T-helper 1 cell treated with Interleukin-12 subunit alpha and Interleukin-12 subunit beta and Interleukin-4 antibody, amounts not matched to agents 30 ng/mL and 1 ng/mL, for 36 hours (primary cell): ENCODE results near the gene AMBRA1. TPM values are rescaled to one million over a fixed set of nuclear protein-coding genes. Genes with fewer than 3 reads are reported as not detected.

ENCODE experiments used
- intact Hi-C: fragments of 100-400 bp; cut with micrococcal nuclease; formaldehyde crosslinking; loops from one replicate; pipeline ENCODE4 v1.15.1; 2024
- total RNA-seq: library from RNA; stranded (reverse); gene quantifications from 2 replicates; pipeline ENCODE4 v1.2.3, GENCODE V29; 2022

The AMBRA1 gene
- total RNA-seq, 1 donor from 2014 or later: 41.1 TPM

DNA sequence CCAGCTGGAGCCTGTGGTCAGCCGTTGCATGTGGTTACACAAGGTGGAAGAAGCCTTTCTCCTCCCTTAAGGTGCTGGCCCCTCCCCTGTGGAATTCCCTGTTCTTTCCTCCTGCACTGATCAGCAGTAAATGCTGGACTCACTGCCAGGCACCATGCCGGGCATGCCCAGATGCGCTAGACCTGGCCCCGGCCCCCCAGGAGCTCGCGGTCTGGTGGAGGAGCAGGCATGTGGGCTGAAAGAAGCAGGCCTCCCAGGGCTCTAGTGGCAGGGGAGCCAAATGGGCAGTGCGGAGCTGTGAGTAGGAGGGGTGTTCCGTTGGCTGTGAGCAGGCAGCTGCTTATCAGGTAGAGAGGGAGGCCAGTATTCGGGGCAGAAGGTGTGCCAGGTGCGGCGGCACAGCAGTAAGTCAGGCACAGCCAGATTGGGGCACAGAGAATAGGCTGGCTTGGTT lies 236.3 kb downstream of the AMBRA1 start:
- intact Hi-C loops: no loop called here

DNA sequence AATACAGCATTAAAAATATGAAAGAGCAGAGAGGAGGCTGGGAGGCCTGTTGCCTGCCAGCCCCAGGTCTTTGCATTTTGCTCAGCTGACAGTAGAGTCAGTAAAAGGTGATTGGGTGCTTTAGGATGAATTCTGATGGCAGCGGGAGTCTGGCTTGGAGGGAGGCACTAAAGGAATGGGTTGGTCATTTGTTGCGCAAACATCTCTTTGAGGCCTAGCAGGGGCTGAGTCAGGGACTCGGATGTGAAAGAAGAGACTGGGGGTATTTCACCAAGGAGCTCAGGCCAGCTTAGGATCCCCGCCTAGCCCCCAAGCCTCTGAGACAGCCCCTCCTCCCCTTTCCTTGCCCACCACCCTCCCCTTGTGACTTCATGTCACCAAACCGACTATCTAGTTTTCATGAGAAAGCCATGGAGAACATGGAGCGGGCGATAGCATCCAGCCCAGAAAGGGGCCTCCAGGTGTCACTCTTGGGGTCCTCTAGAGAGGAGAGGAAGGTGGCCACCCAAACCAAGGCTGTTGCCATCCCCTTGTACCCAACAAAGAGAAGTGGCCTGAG lies 236.8 kb downstream of the AMBRA1 start:
- intact Hi-C loops: no loop called here

DNA sequence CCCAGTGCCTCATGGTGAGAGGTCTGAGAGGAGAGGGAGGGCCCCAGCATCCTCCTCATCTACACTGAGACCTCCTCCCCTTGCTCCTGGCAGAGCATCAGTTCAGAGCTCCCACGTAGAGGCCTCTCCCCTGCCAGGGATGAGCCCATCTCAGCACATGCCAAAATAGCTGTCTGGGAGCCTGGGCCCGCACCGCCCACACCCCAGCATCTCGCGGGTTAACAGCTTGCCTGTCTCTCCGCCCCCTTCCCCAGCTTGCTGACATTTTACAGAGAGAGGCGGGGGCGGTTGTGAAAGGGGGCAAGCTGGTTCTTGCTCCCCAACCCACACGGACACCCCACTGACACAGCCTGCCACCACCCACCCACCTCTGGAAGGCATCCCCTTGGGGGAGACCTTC lies 240.1 kb downstream of the AMBRA1 start:
- intact Hi-C loops: loop anchor here (2.0 kb wide), 1 partner anchor 183 kb away; no protein-coding TSS in a partner anchor

DNA sequence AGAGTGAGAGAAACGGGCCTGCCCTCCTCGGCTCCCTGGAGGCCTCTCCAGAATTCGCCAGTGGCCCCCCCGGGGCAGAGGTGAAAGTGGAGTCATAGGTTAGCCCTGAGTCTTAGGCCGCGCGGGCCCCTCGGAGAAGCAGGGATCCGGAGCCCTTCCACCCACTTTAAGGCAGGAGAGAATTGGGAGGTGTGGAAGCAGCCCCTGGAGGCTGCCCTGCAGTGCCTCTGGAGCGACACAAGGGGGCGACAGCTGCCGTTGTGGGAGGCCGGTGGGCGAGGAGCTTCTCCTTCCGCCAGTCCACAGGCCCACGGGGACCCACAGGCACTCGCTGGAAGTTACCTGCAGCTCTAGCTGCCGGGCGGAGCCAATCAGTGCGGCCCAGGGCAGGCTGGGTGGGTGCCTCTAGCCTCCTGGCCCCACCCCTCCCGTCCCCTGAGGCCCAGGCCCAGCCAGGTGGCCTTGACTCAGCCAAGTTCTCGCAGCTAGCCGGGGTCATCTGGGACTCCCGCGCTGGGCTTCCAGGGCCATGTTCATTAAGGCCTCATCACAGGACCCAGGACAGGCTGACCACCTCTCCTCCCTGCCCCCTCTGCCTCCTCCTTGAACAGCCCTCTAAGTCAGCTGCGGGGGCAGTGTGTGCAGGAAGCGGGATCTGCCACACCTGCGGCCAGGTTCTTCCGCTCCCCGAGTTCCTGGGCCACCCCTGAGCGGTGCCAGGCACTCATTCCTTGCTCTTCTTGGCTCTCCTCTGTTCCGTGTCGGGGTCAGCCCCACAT lies 241.6 kb downstream of the AMBRA1 start:
- intact Hi-C loops: loop anchor here (1.0 to 2.0 kb wide), 4 partner anchors 15 to 319 kb away; no protein-coding TSS in a partner anchor

- intact Hi-C loops: loop anchor here (1.0 to 2.0 kb wide), 4 partner anchors 16 to 320 kb away; no protein-coding TSS in a partner anchor
Measured at GRCh38 chr11:46351606-46352005, 242.2 kb downstream of the AMBRA1 start.

DNA sequence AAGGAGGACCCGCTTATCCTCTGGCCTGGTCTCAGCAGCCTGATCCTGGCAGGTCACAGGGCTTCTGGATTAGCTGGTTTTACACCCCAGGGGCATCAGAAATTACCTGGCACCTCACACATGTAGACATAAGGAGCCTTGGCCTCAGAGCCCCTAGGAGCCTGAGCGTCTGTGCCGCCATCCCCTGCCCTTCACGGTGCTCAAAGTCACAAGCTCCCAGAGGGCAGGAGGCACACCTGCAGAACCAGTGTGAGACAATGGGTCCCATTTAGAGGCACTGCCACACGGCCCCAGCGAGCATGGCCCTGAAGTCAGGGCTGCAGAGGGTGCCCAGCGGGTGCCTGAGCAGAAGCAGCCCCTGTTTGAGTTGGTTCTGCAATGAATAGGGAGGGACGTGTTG lies 242.7 kb downstream of the AMBRA1 start:
- intact Hi-C loops: no loop called here

- intact Hi-C loops: no loop called here
Measured at GRCh38 chr11:46350695-46351094, 243.1 kb downstream of the AMBRA1 start.

GRCh38 chr11:46348566-46349401 lies 245.0 kb downstream of the AMBRA1 start:
- intact Hi-C loops: loop anchor here (1.0 to 5.0 kb wide), 3 partner anchors 13 to 501 kb away; partner anchors contain the start of genes ATG13, CRY2 and HARBI1

GRCh38 chr11:46347637-46348311 lies 246.0 kb downstream of the AMBRA1 start:
- intact Hi-C loops: loop anchor here (1.0 to 5.0 kb wide), 9 partner anchors 33 to 1079 kb away; partner anchors contain the start of genes AMBRA1, ARHGAP1, CRY2 and PEX16

DNA sequence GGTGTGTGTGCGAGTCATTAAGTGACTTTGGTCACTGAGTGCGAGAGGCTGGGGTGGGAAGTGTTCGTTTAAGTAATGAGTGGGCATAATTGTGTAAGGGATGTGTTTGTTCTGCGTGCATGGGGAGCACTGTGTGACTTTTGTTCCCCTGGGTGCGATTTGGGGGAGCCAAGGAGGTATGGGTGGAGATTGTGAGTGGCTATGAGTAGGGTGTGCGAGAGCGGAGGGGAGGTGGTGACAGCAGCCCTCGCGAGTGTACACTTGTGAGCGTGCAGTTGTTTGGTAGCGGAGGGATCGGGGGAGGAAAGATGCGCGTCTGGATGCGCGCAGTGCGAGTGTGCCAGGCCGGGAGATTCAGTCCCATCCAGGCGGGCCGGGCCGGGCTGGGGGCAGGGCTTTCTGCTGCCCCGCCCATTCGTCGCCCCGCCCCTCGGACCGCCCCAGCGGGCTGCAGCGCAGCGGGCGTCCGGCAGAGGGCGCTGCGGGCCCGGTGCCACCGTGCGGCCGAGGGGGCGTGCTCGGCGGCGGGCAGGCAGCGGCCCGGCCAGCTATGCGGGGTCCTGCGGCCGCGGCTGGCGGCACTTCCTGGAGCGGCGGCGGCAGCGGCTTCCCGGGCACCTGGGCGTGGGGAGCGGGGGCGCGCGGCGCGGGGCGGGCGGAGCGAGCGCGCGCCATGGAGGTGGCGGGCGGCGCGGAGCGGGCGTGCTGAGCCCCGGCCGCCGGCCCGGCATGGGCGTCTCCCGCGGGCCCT lies 246.8 kb downstream of the AMBRA1 start, which contains the start of gene DGKZ:
Gene DGKZ, plus strand, starts transcription at position 578 of the 751 bp plus-strand sequence. CDS start 197 bp downstream, outside the sequence.
- intact Hi-C loops: loop anchor here (1.0 to 5.0 kb wide), 10 partner anchors 16 to 1080 kb away; partner anchors contain the start of genes AMBRA1, ARHGAP1, CRY2 and PEX16

Other genes starting within 250 kb of the AMBRA1 start
- gene DGKZ, start 246.6 kb downstream of the AMBRA1 start, total RNA-seq: 144 and 150 TPM in 2 replicates
- gene MDK, start 212.4 kb downstream of the AMBRA1 start, total RNA-seq: 5.2 and 6.5 TPM in 2 replicates
- gene CHRM4, start 202.2 kb downstream of the AMBRA1 start, total RNA-seq: 1.1 and 1.3 TPM in 2 replicates
- 6.5 and 6.9 TPM in 2 replicates for gene HARBI1, start 23.2 kb upstream of the AMBRA1 start, total RNA-seq
- 84.7 and 86.6 TPM in 2 replicates for gene ATG13, start 23.5 kb upstream of the AMBRA1 start, total RNA-seq
- 81.6 and 82.6 TPM in 2 replicates for gene ARHGAP1, start 106.6 kb upstream of the AMBRA1 start, total RNA-seq
- gene ZNF408, start 107.0 kb upstream of the AMBRA1 start, total RNA-seq: 13.9 and 16.1 TPM in 2 replicates
- gene F2, start 125.2 kb upstream of the AMBRA1 start, total RNA-seq: 0.71 TPM in 1 of 2 replicates, not detected in the other